Midbrain (tissue), 1 donor: ENCODE data around the gene PRDM16.
A peak's percentile ranks its signal among the peaks of the same experiment; 100 is the strongest.

ENCODE experiments used
- DNase-seq: peaks from one replicate; lab custom pipeline; 2025; lab: John Stamatoyannopoulos, UW

Gene PRDM16

GRCh38 chr1:3339856-3340255 is 270.9 kb downstream of the PRDM16 start:
- DNase-seq: no peak

- no peak for DNase-seq
These were observed 271.7 kb downstream of the PRDM16 start for GRCh38 chr1:3340548-3341235.

GRCh38 chr1:3341236-3341994 is 272.4 kb downstream of the PRDM16 start:
- no peak for DNase-seq

GRCh38 chr1:3342960-3343359 is 274.0 kb downstream of the PRDM16 start:
- DNase-seq: no peak

GRCh38 chr1:3344395-3344794 is 275.4 kb downstream of the PRDM16 start:
- no peak for DNase-seq

GRCh38 chr1:3345792-3346191 is 276.8 kb downstream of the PRDM16 start:
- DNase-seq: peak; percentile 31

- DNase-seq: no peak
These were observed 277.5 kb downstream of the PRDM16 start for GRCh38 chr1:3346478-3346877.

GRCh38 chr1:3347257-3348020 is 278.4 kb downstream of the PRDM16 start:
- no peak for DNase-seq

GRCh38 chr1:3348196-3348865 is 279.3 kb downstream of the PRDM16 start:
- DNase-seq: peak; percentile 72

GRCh38 chr1:3349161-3349967 is 280.4 kb downstream of the PRDM16 start:
- DNase-seq: no peak

GRCh38 chr1:3349968-3350299 is 280.9 kb downstream of the PRDM16 start:
- no peak for DNase-seq

- peak; percentile 91 for DNase-seq
These were observed 281.7 kb downstream of the PRDM16 start for GRCh38 chr1:3350506-3351261.

GRCh38 chr1:3351449-3352298 is 282.7 kb downstream of the PRDM16 start:
- DNase-seq: no peak

GRCh38 chr1:3352299-3352951 is 283.4 kb downstream of the PRDM16 start:
- DNase-seq: no peak

- no peak for DNase-seq
These were observed 283.9 kb downstream of the PRDM16 start for GRCh38 chr1:3352952-3353331.

GRCh38 chr1:3353876-3354275 is 284.9 kb downstream of the PRDM16 start:
- DNase-seq: no peak

GRCh38 chr1:3355089-3355488 is 286.1 kb downstream of the PRDM16 start:
- no peak for DNase-seq

GRCh38 chr1:3355894-3356826 is 287.2 kb downstream of the PRDM16 start:
- no peak for DNase-seq
